ENCODE data around the gene PHKG1. TPM values are rescaled to one million over a fixed set of nuclear protein-coding genes. Genes with fewer than 3 reads are reported as not detected.
"Not testable (repeated sequence)": the region's sequence is repeated elsewhere in the genome, so short reads cannot be mapped to it uniquely, and the experiment has no call there.

The PHKG1 gene
- total RNA-seq, 1 experiment from 2014 or later = 3.9 TPM

GRCh38 chr7:56074371-56074791 is 18.4 kb downstream of the PHKG1 start:
- intact Hi-C loops (cut with micrococcal nuclease; ENCODE audit: unreplicated experiment) = loop anchor here (1.0 kb wide), 5 partner anchors 32 to 794 kb away; partner anchors contain the start of gene CHCHD2
- H3K27me3 ChIP-seq (ENCODE audit: insufficient read depth, low read depth) = no peaks in the 10 kb centered on the region
- ChIA-PET CTCF (interaction anchor here (0.6 to 1.8 kb wide), 4 partner anchors 23 to 433 kb away, joined by 3 to 14 read pairs (median 8); partner anchors contain the start of genes CCT6A and PSPH), POLR2A (ENCODE audit: unreplicated experiment) (interaction anchor here (0.6 to 0.7 kb wide), 4 partner anchors 30 to 1315 kb away, joined by 3 to 4 read pairs (median 3); partner anchors contain the start of gene SEC61G)
- DNase-seq = peak; percentile 86 to 95
- no peak overlapping the region for H3K27ac ChIP-seq
- H3K79me2 ChIP-seq (ENCODE audit: low read depth) = peaks cover 8% of the 10 kb centered on the region; the same call in 1 of the 2 replicates
- H3K4me2 ChIP-seq = no peak overlapping the region
- peaks cover 29% of the 10 kb centered on the region for H3K4me1 ChIP-seq (replicated peaks; ENCODE audit: insufficient read depth)
- no peak for TF ChIP-seq EZH2 (IDR thresholded peaks at IDR 0.05; ENCODE audit: low read depth)
- peak; percentile 100 for TF ChIP-seq CTCF (conservative IDR thresholded peaks at IDR 0.05)
- no peaks in the 10 kb centered on the region for H3K9me2 ChIP-seq (ENCODE audit: insufficient read depth)
- no peaks in the 10 kb centered on the region for H3K9me3 ChIP-seq (ENCODE audit: insufficient read depth, low read depth)
- peaks cover 53% of the 10 kb centered on the region for H3K36me3 ChIP-seq (ENCODE audit: low read depth)
- no TSS peak for BruUV-seq (replicated peaks)
- peaks cover 4% of the 10 kb centered on the region for H4K20me1 ChIP-seq (ENCODE audit: insufficient read depth)
- H3F3A ChIP-seq (ENCODE audit: insufficient read depth, low read depth) = peaks cover 71% of the 10 kb centered on the region
- H3K4me3 ChIP-seq = no peak overlapping the region
- H2AFZ ChIP-seq = no peak overlapping the region

- H3K27me3 ChIP-seq (ENCODE audit: insufficient read depth, low read depth); H2AFZ ChIP-seq; H3K4me3 ChIP-seq; intact Hi-C loops (cut with micrococcal nuclease; ENCODE audit: unreplicated experiment); DNase-seq; H3K27ac ChIP-seq; CTCF ChIA-PET; H3K9me3 ChIP-seq (ENCODE audit: insufficient read depth, low read depth); H3K4me2 ChIP-seq; BruUV-seq (replicated peaks); H3K9me2 ChIP-seq (ENCODE audit: insufficient read depth): not testable (repeated sequence)
- POLR2A ChIA-PET (ENCODE audit: unreplicated experiment) = interaction anchor here (5.7 kb wide), 1 partner anchor 15 kb away, joined by 63 read pairs; the partner anchor contains the start of genes CCT6A and PSPH
- peaks cover 35% of the 10 kb centered on the region for H4K20me1 ChIP-seq (ENCODE audit: insufficient read depth)
- peaks cover 35% of the 10 kb centered on the region for H3K4me1 ChIP-seq (replicated peaks; ENCODE audit: insufficient read depth)
- peaks cover 52% of the 10 kb centered on the region for H3K36me3 ChIP-seq (ENCODE audit: low read depth)
- H3F3A ChIP-seq (ENCODE audit: insufficient read depth, low read depth) = peaks cover 61% of the 10 kb centered on the region
- peaks cover 40% of the 10 kb centered on the region for H3K79me2 ChIP-seq (ENCODE audit: low read depth)
Measured at GRCh38 chr7:56066376-56066775, 26.4 kb downstream of the PHKG1 start.

- H3F3A ChIP-seq (ENCODE audit: insufficient read depth, low read depth) = peaks cover 71% of the 10 kb centered on the region
- ChIA-PET CTCF (interaction anchor here (0.6 to 0.8 kb wide), 2 partner anchors 42 to 100 kb away, joined by 8 to 10 read pairs; partner anchors contain the start of gene CHCHD2), POLR2A (ENCODE audit: unreplicated experiment) (interaction anchor here (0.5 to 5.7 kb wide), 5 partner anchors 13 to 100 kb away, joined by 3 to 63 read pairs (median 11); partner anchors contain the start of genes CCT6A, NIPSNAP2 and PSPH)
- peaks cover 43% of the 10 kb centered on the region for H4K20me1 ChIP-seq (ENCODE audit: insufficient read depth)
- DNase-seq = peak; percentile 90 to 97
- H3K27ac ChIP-seq = peak within 1 kb of the TSS; percentile 71
- H3K4me2 ChIP-seq = peak within 1 kb of the TSS; percentile 80
- H3K36me3 ChIP-seq (ENCODE audit: low read depth) = peaks cover 55% of the 10 kb centered on the region
- H3K9me3 ChIP-seq (ENCODE audit: insufficient read depth, low read depth) = no peaks in the 10 kb centered on the region
- no peaks in the 10 kb centered on the region for H3K27me3 ChIP-seq (ENCODE audit: insufficient read depth, low read depth)
- TSS peak; percentile 7 for BruUV-seq (replicated peaks)
- H3K4me3 ChIP-seq = peak within 1 kb of the TSS; percentile 69
- peak within 1 kb of the TSS; percentile 96 for H2AFZ ChIP-seq
- peaks cover 52% of the 10 kb centered on the region for H3K79me2 ChIP-seq (ENCODE audit: low read depth)
- H3K4me1 ChIP-seq (replicated peaks; ENCODE audit: insufficient read depth) = peaks cover 58% of the 10 kb centered on the region
- intact Hi-C loops (cut with micrococcal nuclease; ENCODE audit: unreplicated experiment) = loop anchor here (1.0 to 5.0 kb wide), 3 partner anchors 13 to 507 kb away; partner anchors contain the start of genes CCT6A, CHCHD2 and PSPH
- TF ChIP-seq CTCF (conservative IDR thresholded peaks at IDR 0.05) = peak; percentile 49; the same call in 1 of the 2 replicates
- TF ChIP-seq EZH2 (IDR thresholded peaks at IDR 0.05; ENCODE audit: low read depth) = no peak
- H3K9me2 ChIP-seq (ENCODE audit: insufficient read depth) = no peaks in the 10 kb centered on the region
Measured at GRCh38 chr7:56063882-56064625, 28.7 kb downstream of the PHKG1 start, which contains the start of gene SUMF2. Gene SUMF2, plus strand, starts transcription at chr7:56064286. Its CDS starts 26 bp downstream, at chr7:56064312.

All from PC-9 (cell line).